ENCODE data around the gene BTBD2. TPM values are rescaled to one million over a fixed set of nuclear protein-coding genes. Genes with fewer than 3 reads are reported as not detected.

The BTBD2 gene
- total and polyA plus RNA-seq, 10 of the 15 experiments (the other 5 are each of a cell fraction or from before 2014, with no cell fraction given) = 0.13 to 66.2 (median 10.4) TPM

GRCh38 chr19:1975162-1975480 lies 40.4 kb downstream of the BTBD2 start:
- 98% methylated on average over 14 of the region's 20 CpGs for WGBS (ENCODE audit: insufficient coverage, insufficient replicate concordance, low lambda C conversion rate, missing lambda C conversion rate)
- Histone ChIP-seq H4K20me1 (ENCODE audit: control insufficient read depth, insufficient read depth) (0 out of 2 replicates have a peak, but pooled peaks cover 3% of the 10 kb centered on the region), H3K4me3 (no peak overlapping the region), H3K9me3 (replicated peaks; ENCODE audit: control insufficient read depth, insufficient read depth, low read length) (no peaks in the 10 kb centered on the region), H3K36me3 (ENCODE audit: control insufficient read depth in 2 of 2, insufficient read depth in 2 of 2, low read length in 1 of 2) (peaks cover 5 to 34% of the 10 kb centered on the region in 2 experiments; a peak in 3 of 4 replicates), H2AFZ (ENCODE audit: control insufficient read depth, low read depth, low read length) (no peak overlapping the region), H3K79me2 (ENCODE audit: control insufficient read depth, insufficient read depth, low read length) (peaks cover 5% of the 10 kb centered on the region), H3K27ac (ENCODE audit: control insufficient read depth, insufficient read depth) (no peak overlapping the region), H3K9ac (ENCODE audit: control insufficient read depth, insufficient read depth, low read length) (no peak overlapping the region), H3K27me3 (replicated peaks in 1 of 2; ENCODE audit: control insufficient read depth in 2 of 2, insufficient read depth in 2 of 2, low read length in 1 of 2) (no peaks in the 10 kb centered on the region; a peak in 1 of 4 replicates), H3K4me1 (ENCODE audit: control insufficient read depth, insufficient read depth, low read length) (no peaks in the 10 kb centered on the region), H3K4me2 (ENCODE audit: control insufficient read depth, insufficient read depth) (no peak overlapping the region)
- DNase-seq (ENCODE audit: low read depth, low spot score) = no peak
- FAIRE-seq = no peak
- in situ Hi-C loops (cut with MboI) (no loop called here), intact Hi-C loops (cut with micrococcal nuclease; ENCODE audit: unreplicated experiment) (no loop called here)
- no peak for TF ChIP-seq SUZ12 (IDR thresholded peaks at IDR 0.05; ENCODE audit: unreplicated experiment)
- TF ChIP-seq POU2F2 (IDR thresholded peaks at IDR 0.05; ENCODE audit: borderline replicate concordance, low read depth, low read length) = no peak
- RAD21 ChIA-PET (ENCODE audit: unreplicated experiment) = no interaction called here
- SMC1A ChIA-PET (ENCODE audit: uncharacterized antibody, unreplicated experiment) = no interaction called here
- BruUV-seq (replicated peaks) = no TSS peak
- no peak for ATAC-seq
- POLR2A ChIA-PET = no interaction called here
- CTCF ChIA-PET = interaction anchor here (0.9 kb wide), 1 partner anchor 29 kb away, joined by 5 read pairs; no protein-coding TSS in a partner anchor

DNA sequence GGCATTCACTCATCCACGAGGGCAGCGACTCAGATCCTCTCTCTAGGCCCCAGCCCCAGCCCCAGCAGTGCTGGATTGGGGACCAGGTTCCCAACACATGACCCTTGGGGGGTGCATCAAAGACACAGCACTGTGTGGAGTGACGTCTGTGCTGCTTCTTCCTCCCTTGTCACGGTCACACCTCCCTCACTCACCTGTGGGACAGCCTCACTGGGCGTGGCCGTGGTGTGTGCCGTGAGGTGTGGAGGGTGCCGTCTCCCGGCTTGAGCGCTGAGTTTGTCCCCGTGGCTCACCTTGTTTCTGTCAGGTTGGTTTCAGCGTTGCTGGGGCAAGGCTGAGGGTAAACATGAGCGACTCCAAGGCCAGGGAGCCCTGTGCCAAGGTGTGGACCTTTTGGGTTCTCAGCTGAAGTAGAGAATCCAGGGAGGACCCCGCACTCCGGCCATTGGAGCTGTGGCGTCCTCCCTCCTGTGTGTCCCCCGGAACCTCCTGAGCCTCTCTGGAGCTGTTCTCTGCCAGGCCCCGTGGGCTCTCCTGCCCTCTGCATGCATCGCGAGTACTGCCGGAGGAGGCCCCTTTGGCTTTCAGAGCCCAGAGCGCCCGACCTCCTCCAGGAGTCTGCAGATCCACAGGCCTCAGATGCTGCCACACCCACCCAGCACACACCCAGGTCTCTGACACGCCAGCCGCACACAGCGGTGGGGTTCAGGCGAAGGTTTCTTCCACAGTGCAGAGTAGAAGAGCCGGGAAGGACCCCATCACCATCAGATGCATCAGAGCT lies 40.9 kb downstream of the BTBD2 start:
- Histone ChIP-seq H3K9me3 (replicated peaks; ENCODE audit: control insufficient read depth, insufficient read depth, low read length) (no peaks in the 10 kb centered on the region), H3K27me3 (replicated peaks in 1 of 2; ENCODE audit: control insufficient read depth in 2 of 2, insufficient read depth in 2 of 2, low read length in 1 of 2) (no peaks in the 10 kb centered on the region; a peak in 1 of 4 replicates), H3K36me3 (ENCODE audit: control insufficient read depth in 2 of 2, insufficient read depth in 2 of 2, low read length in 1 of 2) (peaks cover 5 to 32% of the 10 kb centered on the region in 2 experiments; a peak in 3 of 4 replicates), H3K9ac (ENCODE audit: control insufficient read depth, insufficient read depth, low read length) (no peak overlapping the region), H2AFZ (ENCODE audit: control insufficient read depth, low read depth, low read length) (no peak overlapping the region), H4K20me1 (ENCODE audit: control insufficient read depth, insufficient read depth) (0 out of 2 replicates have a peak, but pooled peaks cover 3% of the 10 kb centered on the region), H3K4me1 (ENCODE audit: control insufficient read depth, insufficient read depth, low read length) (no peaks in the 10 kb centered on the region), H3K79me2 (ENCODE audit: control insufficient read depth, insufficient read depth, low read length) (peaks cover 5% of the 10 kb centered on the region), H3K4me3 (no peak overlapping the region), H3K4me2 (ENCODE audit: control insufficient read depth, insufficient read depth) (no peak overlapping the region), H3K27ac (ENCODE audit: control insufficient read depth, insufficient read depth) (no peak overlapping the region)
- DNase-seq (ENCODE audit: low read depth, low spot score) = no peak
- BruUV-seq (replicated peaks) = no TSS peak
- WGBS (ENCODE audit: insufficient coverage, insufficient replicate concordance, low lambda C conversion rate, missing lambda C conversion rate) = 77% methylated on average over 28 of the region's 28 CpGs
- TF ChIP-seq SIN3A (IDR thresholded peaks at IDR 0.05; ENCODE audit: low read depth, low read length) (no peak), POLR2AphosphoS2 (IDR thresholded peaks at IDR 0.05; ENCODE audit: low read depth, low read length) (no peak), NFIC (IDR thresholded peaks at IDR 0.05; ENCODE audit: low read depth, low read length) (no peak), STAT1 (conservative IDR thresholded peaks at IDR 0.05) (no peak), ETV6 (conservative IDR thresholded peaks at IDR 0.05 in 1 of 2, IDR thresholded peaks at IDR 0.05 in 1 of 2; ENCODE audit: borderline replicate concordance in 1 of 2, low read depth in 1 of 2) (no peak), EED (IDR thresholded peaks at IDR 0.05; ENCODE audit: low read depth) (no peak), RBBP5 (conservative IDR thresholded peaks at IDR 0.05) (no peak)
- intact Hi-C loops (cut with micrococcal nuclease; ENCODE audit: unreplicated experiment) (no loop called here), in situ Hi-C loops (cut with MboI) (no loop called here)
- RAD21 ChIA-PET (ENCODE audit: unreplicated experiment) = no interaction called here
- FAIRE-seq = no peak
- SMC1A ChIA-PET (ENCODE audit: uncharacterized antibody, unreplicated experiment) = no interaction called here
- POLR2A ChIA-PET = no interaction called here
- no peak for ATAC-seq
- CTCF ChIA-PET = no interaction called here
